Smooth muscle cell of the brain vasculature (primary cell): ENCODE data around the gene BOC.
"Not testable (repeated sequence)": the region's sequence is repeated elsewhere in the genome, so short reads cannot be mapped to it uniquely, and the experiment has no call there.

ENCODE experiments used
- DNase-seq: peaks from one replicate; pipeline ENCODE4 v3.0.0-alpha.2; 2012; ENCODE audit warnings: low read depth, low spot score

The BOC gene

GRCh38 chr3:113211330-113212149 is at the start of gene BOC:
Gene BOC, plus strand, starts transcription at chr3:113211557. Its CDS starts 38,246 bp downstream, at chr3:113249803.
- no peak for DNase-seq

- no peak for DNase-seq
These were observed 49.7 kb upstream of the BOC start for GRCh38 chr3:113161661-113162060.

GRCh38 chr3:113163152-113163551 is 48.2 kb upstream of the BOC start:
- DNase-seq: no peak

- DNase-seq: no peak
These were observed 45.5 kb upstream of the BOC start for GRCh38 chr3:113165841-113166240.

- no peak for DNase-seq
These were observed 45.0 kb upstream of the BOC start for GRCh38 chr3:113166357-113166718.

GRCh38 chr3:113166719-113167492 is 44.5 kb upstream of the BOC start:
- no peak for DNase-seq

GRCh38 chr3:113167825-113168801 is 43.2 kb upstream of the BOC start:
- no peak for DNase-seq

GRCh38 chr3:113169891-113170452 is 41.4 kb upstream of the BOC start:
- no peak for DNase-seq

GRCh38 chr3:113170771-113171170 is 40.6 kb upstream of the BOC start:
- DNase-seq: no peak

GRCh38 chr3:113171675-113172300 is 39.6 kb upstream of the BOC start:
- not testable (repeated sequence) for DNase-seq

- DNase-seq: no peak
These were observed 38.3 kb upstream of the BOC start for GRCh38 chr3:113173102-113173501.

- DNase-seq: no peak
These were observed 37.1 kb upstream of the BOC start for GRCh38 chr3:113174304-113174703.

- DNase-seq: no peak
These were observed 36.4 kb upstream of the BOC start for GRCh38 chr3:113174801-113175485.

- no peak for DNase-seq
These were observed 33.8 kb upstream of the BOC start for GRCh38 chr3:113177526-113177925.

GRCh38 chr3:113179235-113179824 is 32.0 kb upstream of the BOC start:
- DNase-seq: no peak

- no peak for DNase-seq
These were observed 27.4 kb upstream of the BOC start for GRCh38 chr3:113183748-113184661.

- DNase-seq: no peak
These were observed 26.0 kb upstream of the BOC start for GRCh38 chr3:113185194-113185835.

- DNase-seq: no peak
These were observed 24.8 kb upstream of the BOC start for GRCh38 chr3:113186566-113186965.
